A673 (cell line): ENCODE data around the gene PRR23E. TPM values are rescaled to one million over a fixed set of nuclear protein-coding genes. Genes with fewer than 3 reads are reported as not detected.

Experiments used
- BruUV-seq: library from RNA; stranded (reverse); fragments of 400-500 nt; replicated peaks from 2 replicates; lab custom pipeline; 2021; lab: Mats Ljungman, UMichigan
- CTCF ChIA-PET: fragments of 300-600 bp; sonication (Branson Sonifier 250); formaldehyde crosslinking; loops from one replicate; lab custom pipeline; 2022; ENCODE audit warnings: antibody characterized with exemption; lab: Charles Lee
- POLR2A ChIA-PET: fragments of 300-600 bp; sonication (Branson Sonifier 250); formaldehyde crosslinking; loops from one replicate; lab custom pipeline; 2022; ENCODE audit warnings: antibody characterized with exemption; ENCODE audit not compliant: low non-redundant PET; lab: Charles Lee
- DNase-seq: peaks from one replicate; pipeline ENCODE4 v3.0.0-alpha.2; 2015; ENCODE audit warnings: low spot score
- H3K27ac ChIP-seq: fragments of 200-600 bp; sonication (generic); 2 replicates; pipeline ENCODE4 v1.5.1; 2016; ENCODE audit warnings: mixed run types, low read depth, mild to moderate bottlenecking, mixed read lengths, antibody characterized with exemption, low read length; ENCODE audit not compliant: poor library complexity, severe bottlenecking
- H3K27me3 ChIP-seq: fragments of 200-600 bp; sonication (generic); replicated peaks from 2 replicates; pipeline ENCODE4 v1.6.1; 2017; ENCODE audit warnings: mixed run types, low read depth, mild to moderate bottlenecking, mixed read lengths, antibody characterized with exemption, low read length; ENCODE audit not compliant: insufficient read depth, poor library complexity
- H3K36me3 ChIP-seq: fragments of 200-600 bp; sonication (generic); 2 replicates; pipeline ENCODE4 v1.6.1; 2016; ENCODE audit warnings: mixed run types, mild to moderate bottlenecking, mixed read lengths, antibody characterized with exemption, low read length; ENCODE audit not compliant: insufficient read depth, poor library complexity, severe bottlenecking
- H3K4me1 ChIP-seq: fragments of 200-600 bp; sonication (generic); 2 replicates; pipeline ENCODE4 v1.6.1; 2017; ENCODE audit warnings: mixed run types, mild to moderate bottlenecking, mixed read lengths, antibody characterized with exemption, low read length; ENCODE audit not compliant: insufficient read depth, poor library complexity, severe bottlenecking
- H3K4me3 ChIP-seq: fragments of 200-600 bp; sonication (generic); 2 replicates; pipeline ENCODE4 v1.5.1; 2016; ENCODE audit warnings: low read depth, mixed run types, mild to moderate bottlenecking, mixed read lengths, low read length; ENCODE audit not compliant: poor library complexity, severe bottlenecking
- H3K9me3 ChIP-seq: fragments of 200-600 bp; sonication (generic); 2 replicates; pipeline ENCODE4 v1.6.1; 2016; ENCODE audit warnings: mixed run types, low read depth, mild to moderate bottlenecking, mixed read lengths, antibody characterized with exemption, low read length; ENCODE audit not compliant: poor library complexity, severe bottlenecking
- CTCF ChIP-seq: fragments of 300-800, 200-600 bp; sonication (generic); conservative IDR thresholded peaks from 2 replicates; pipeline ENCODE4 v1.5.1; 2017; ENCODE audit warnings: low read depth, mild to moderate bottlenecking, antibody characterized with exemption, low read length, moderate library complexity, mixed read lengths
- EZH2 ChIP-seq: fragments of 200-600 bp; sonication (generic); IDR thresholded peaks from 2 replicates; pipeline ENCODE4 v1.6.1; 2017; ENCODE audit warnings: borderline replicate concordance, low read depth, mild to moderate bottlenecking, mixed read lengths, antibody characterized with exemption, low read length; ENCODE audit not compliant: poor library complexity, severe bottlenecking
- intact Hi-C: fragments of 100-400 bp; cut with micrococcal nuclease; formaldehyde crosslinking; loops from one replicate; pipeline ENCODE4 v1.10.0; 2022; ENCODE audit not compliant: unreplicated experiment
- total RNA-seq: library from RNA; stranded (reverse); gene quantifications from 2 replicates; pipeline ENCODE4 v1.2.3, GENCODE V29; 2021

PRR23E gene
- total RNA-seq, 1 experiment from 2014 or later = not detected

GRCh38 chr3:127197300-127198189 is 4.6 kb downstream of the PRR23E start:
- Histone ChIP-seq H3K27ac (no peak overlapping the region), H3K9me3 (peaks cover 6% of the 10 kb centered on the region), H3K36me3 (no peaks in the 10 kb centered on the region), H3K4me1 (no peaks in the 10 kb centered on the region), H3K27me3 (peaks cover 13% of the 10 kb centered on the region), H3K4me3 (no peak overlapping the region)
- intact Hi-C loops = no loop called here
- no peak for DNase-seq
- POLR2A ChIA-PET = no interaction called here
- BruUV-seq = no TSS peak
- CTCF ChIA-PET = no interaction called here
- TF ChIP-seq CTCF = no peak
- no peak for TF ChIP-seq EZH2

GRCh38 chr3:127200086-127200691 is 7.3 kb downstream of the PRR23E start:
- Histone ChIP-seq H3K4me3 (no peak overlapping the region), H3K36me3 (no peaks in the 10 kb centered on the region), H3K27ac (no peak overlapping the region), H3K4me1 (no peaks in the 10 kb centered on the region), H3K27me3 (peaks cover 13% of the 10 kb centered on the region), H3K9me3 (peaks cover 6% of the 10 kb centered on the region)
- POLR2A ChIA-PET = no interaction called here
- intact Hi-C loops = no loop called here
- CTCF ChIA-PET = no interaction called here
- no peak for TF ChIP-seq EZH2
- no peak for TF ChIP-seq CTCF
- DNase-seq = no peak
- no TSS peak for BruUV-seq

GRCh38 chr3:127203024-127203423 is 10.1 kb downstream of the PRR23E start:
- Histone ChIP-seq H3K9me3 (peaks cover 6% of the 10 kb centered on the region), H3K36me3 (no peaks in the 10 kb centered on the region), H3K27me3 (peaks cover 13% of the 10 kb centered on the region), H3K4me3 (no peak overlapping the region), H3K4me1 (no peaks in the 10 kb centered on the region), H3K27ac (no peak overlapping the region)
- TF ChIP-seq CTCF (no peak), EZH2 (no peak)
- intact Hi-C loops = no loop called here
- ChIA-PET CTCF (no interaction called here), POLR2A (no interaction called here)
- DNase-seq = no peak
- no TSS peak for BruUV-seq
